Hematopoietic multipotent progenitor cell treated with erythropoietin and hydrocortisone succinate and interleukin-3 and kit ligand, for 4 days (in vitro differentiated cells): ENCODE results near the gene TMEM63A.
A peak's percentile ranks its signal among the peaks of the same experiment; 100 is the strongest.
"Not testable (repeated sequence)": the region's sequence is repeated elsewhere in the genome, so short reads cannot be mapped to it uniquely, and the experiment has no call there.

Experiments used
- DNase-seq: peaks from one replicate; pipeline ENCODE4 v3.0.0-alpha.2; 2015

The TMEM63A gene

GRCh38 chr1:225842788-225843425 lies 39.3 kb downstream of the TMEM63A start:
- no peak for DNase-seq

GRCh38 chr1:225842074-225842473 lies 40.1 kb downstream of the TMEM63A start:
- no peak for DNase-seq

- no peak for DNase-seq
Observed at GRCh38 chr1:225840713-225841112, 41.5 kb downstream of the TMEM63A start.

- DNase-seq = no peak
Observed at GRCh38 chr1:225840223-225840610, 42.0 kb downstream of the TMEM63A start.

GRCh38 chr1:225838793-225839192 lies 43.4 kb downstream of the TMEM63A start:
- no peak for DNase-seq

- DNase-seq = not testable (repeated sequence)
Observed at GRCh38 chr1:225836296-225836695, 45.9 kb downstream of the TMEM63A start.

GRCh38 chr1:225835856-225836255 lies 46.3 kb downstream of the TMEM63A start:
- DNase-seq = no peak

- no peak for DNase-seq
Observed at GRCh38 chr1:225834417-225835329, 47.5 kb downstream of the TMEM63A start.

- DNase-seq = no peak
Observed at GRCh38 chr1:225830841-225831240, 51.3 kb downstream of the TMEM63A start.

- no peak for DNase-seq
Observed at GRCh38 chr1:225828706-225829345, 53.4 kb downstream of the TMEM63A start.

- DNase-seq = no peak
Observed at GRCh38 chr1:225827076-225827475, 55.1 kb downstream of the TMEM63A start.

- no peak for DNase-seq
Observed at GRCh38 chr1:225825607-225826007, 56.6 kb downstream of the TMEM63A start.

GRCh38 chr1:225825078-225825477 lies 57.1 kb downstream of the TMEM63A start:
- peak; percentile 56 for DNase-seq

- DNase-seq = no peak
Observed at GRCh38 chr1:225824533-225824941, 57.6 kb downstream of the TMEM63A start.

GRCh38 chr1:225823811-225824261 lies 58.3 kb downstream of the TMEM63A start:
- no peak for DNase-seq

GRCh38 chr1:225822655-225823403 lies 59.4 kb downstream of the TMEM63A start:
- DNase-seq = no peak

- DNase-seq = no peak
Observed at GRCh38 chr1:225820522-225821120, 61.6 kb downstream of the TMEM63A start.

GRCh38 chr1:225819346-225820192 lies 62.6 kb downstream of the TMEM63A start:
- no peak for DNase-seq

- DNase-seq = no peak
Observed at GRCh38 chr1:225818229-225818628, 64.0 kb downstream of the TMEM63A start.

- DNase-seq = peak; percentile 85
Observed at GRCh38 chr1:225817611-225818061, 64.5 kb downstream of the TMEM63A start.
